ENCODE measurements around the gene PDPR. TPM values are rescaled to one million over a fixed set of nuclear protein-coding genes. Genes with fewer than 3 reads are reported as not detected.
A peak's percentile ranks its signal among the peaks of the same experiment; 100 is the strongest.
"Not testable (repeated sequence)": the region's sequence is repeated elsewhere in the genome, so short reads cannot be mapped to it uniquely, and the experiment has no call there.

PDPR gene
- total and polyA plus RNA-seq, 10 of the 15 experiments (the other 5 are each of a cell fraction or from before 2014, with no cell fraction given): 2.6 to 29.1 (median 6.8) TPM

GRCh38 chr16:70199170-70199569, 85.0 kb downstream of the PDPR start:
- H3K27ac ChIP-seq (ENCODE audit: control insufficient read depth, insufficient read depth); H2AFZ ChIP-seq (ENCODE audit: control insufficient read depth, low read depth, low read length); H3K27me3 ChIP-seq (replicated peaks in 1 of 2; ENCODE audit: control insufficient read depth in 2 of 2, insufficient read depth in 2 of 2, low read length in 1 of 2); DNase-seq (ENCODE audit: low read depth, low spot score); H3K9me3 ChIP-seq (replicated peaks; ENCODE audit: control insufficient read depth, insufficient read depth, low read length); POLR2A ChIA-PET; intact Hi-C loops (cut with micrococcal nuclease; ENCODE audit: unreplicated experiment); BruUV-seq (replicated peaks); CTCF ChIA-PET; H4K20me1 ChIP-seq (ENCODE audit: control insufficient read depth, insufficient read depth); SMC1A ChIA-PET (ENCODE audit: uncharacterized antibody, unreplicated experiment); RAD21 ChIA-PET (ENCODE audit: unreplicated experiment); H3K79me2 ChIP-seq (ENCODE audit: control insufficient read depth, insufficient read depth, low read length); H3K36me3 ChIP-seq (ENCODE audit: control insufficient read depth in 2 of 2, insufficient read depth in 2 of 2, low read length in 1 of 2); H3K9ac ChIP-seq (ENCODE audit: control insufficient read depth, insufficient read depth, low read length); ATAC-seq; in situ Hi-C loops (cut with MboI); FAIRE-seq; H3K4me3 ChIP-seq; H3K4me2 ChIP-seq (ENCODE audit: control insufficient read depth, insufficient read depth); H3K4me1 ChIP-seq (ENCODE audit: control insufficient read depth, insufficient read depth, low read length): not testable (repeated sequence)
- 66% methylated on average over 9 of the region's 9 CpGs for WGBS (ENCODE audit: insufficient coverage, insufficient replicate concordance, low lambda C conversion rate, missing lambda C conversion rate)

- H3K79me2 ChIP-seq (ENCODE audit: control insufficient read depth, insufficient read depth, low read length); H4K20me1 ChIP-seq (ENCODE audit: control insufficient read depth, insufficient read depth); SMC1A ChIA-PET (ENCODE audit: uncharacterized antibody, unreplicated experiment); H3K27me3 ChIP-seq (replicated peaks in 1 of 2; ENCODE audit: control insufficient read depth in 2 of 2, insufficient read depth in 2 of 2, low read length in 1 of 2); H3K36me3 ChIP-seq (ENCODE audit: control insufficient read depth in 2 of 2, insufficient read depth in 2 of 2, low read length in 1 of 2); H3K27ac ChIP-seq (ENCODE audit: control insufficient read depth, insufficient read depth); H3K9ac ChIP-seq (ENCODE audit: control insufficient read depth, insufficient read depth, low read length); BruUV-seq (replicated peaks); in situ Hi-C loops (cut with MboI); FAIRE-seq; H3K4me1 ChIP-seq (ENCODE audit: control insufficient read depth, insufficient read depth, low read length); H2AFZ ChIP-seq (ENCODE audit: control insufficient read depth, low read depth, low read length); intact Hi-C loops (cut with micrococcal nuclease; ENCODE audit: unreplicated experiment); H3K4me2 ChIP-seq (ENCODE audit: control insufficient read depth, insufficient read depth); CTCF ChIA-PET; ATAC-seq; DNase-seq (ENCODE audit: low read depth, low spot score); POLR2A ChIA-PET; H3K9me3 ChIP-seq (replicated peaks; ENCODE audit: control insufficient read depth, insufficient read depth, low read length); RAD21 ChIA-PET (ENCODE audit: unreplicated experiment); H3K4me3 ChIP-seq: not testable (repeated sequence)
- peak; percentile 38; the same call in 1 of the 2 replicates for TF ChIP-seq PKNOX1 (IDR thresholded peaks at IDR 0.05)
- 21% methylated on average over 7 of the region's 8 CpGs for WGBS (ENCODE audit: insufficient coverage, insufficient replicate concordance, low lambda C conversion rate, missing lambda C conversion rate)
These were observed 85.9 kb downstream of the PDPR start for GRCh38 chr16:70200063-70200462.

DNA sequence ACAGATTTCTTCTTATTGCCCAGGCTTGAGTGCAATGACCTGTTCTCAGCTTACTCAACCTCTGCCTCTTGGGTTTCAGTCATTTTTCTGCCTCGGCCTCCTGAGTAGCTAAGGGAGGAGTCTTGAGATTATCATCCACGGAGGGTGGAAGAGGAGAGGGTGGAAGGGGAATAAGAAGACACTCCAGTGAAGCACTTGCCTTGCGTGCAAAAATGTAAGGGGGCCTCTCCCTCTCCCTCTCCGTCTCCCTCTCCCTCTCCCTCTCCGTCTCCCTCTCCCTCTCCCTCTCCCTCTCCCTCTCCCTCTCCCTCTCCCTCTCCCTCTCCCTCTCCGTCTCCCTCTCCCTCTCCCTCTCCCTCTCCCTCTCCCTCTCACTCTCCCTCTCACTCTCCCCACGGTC, 89.4 kb downstream of the PDPR start:
- H3K27me3 ChIP-seq (replicated peaks in 1 of 2; ENCODE audit: control insufficient read depth in 2 of 2, insufficient read depth in 2 of 2, low read length in 1 of 2); FAIRE-seq; H3K27ac ChIP-seq (ENCODE audit: control insufficient read depth, insufficient read depth); H3K4me1 ChIP-seq (ENCODE audit: control insufficient read depth, insufficient read depth, low read length); H3K4me3 ChIP-seq; RAD21 ChIA-PET (ENCODE audit: unreplicated experiment); H3K79me2 ChIP-seq (ENCODE audit: control insufficient read depth, insufficient read depth, low read length); H2AFZ ChIP-seq (ENCODE audit: control insufficient read depth, low read depth, low read length); POLR2A ChIA-PET; BruUV-seq (replicated peaks); H3K4me2 ChIP-seq (ENCODE audit: control insufficient read depth, insufficient read depth); H4K20me1 ChIP-seq (ENCODE audit: control insufficient read depth, insufficient read depth); in situ Hi-C loops (cut with MboI); H3K9me3 ChIP-seq (replicated peaks; ENCODE audit: control insufficient read depth, insufficient read depth, low read length); intact Hi-C loops (cut with micrococcal nuclease; ENCODE audit: unreplicated experiment); DNase-seq (ENCODE audit: low read depth, low spot score); ATAC-seq; SMC1A ChIA-PET (ENCODE audit: uncharacterized antibody, unreplicated experiment); CTCF ChIA-PET; H3K36me3 ChIP-seq (ENCODE audit: control insufficient read depth in 2 of 2, insufficient read depth in 2 of 2, low read length in 1 of 2); H3K9ac ChIP-seq (ENCODE audit: control insufficient read depth, insufficient read depth, low read length): not testable (repeated sequence)
- WGBS (ENCODE audit: insufficient coverage, insufficient replicate concordance, low lambda C conversion rate, missing lambda C conversion rate): 51% methylated on average over 4 of the region's 7 CpGs

- H3K27me3 ChIP-seq (replicated peaks in 1 of 2; ENCODE audit: control insufficient read depth in 2 of 2, insufficient read depth in 2 of 2, low read length in 1 of 2); H3K79me2 ChIP-seq (ENCODE audit: control insufficient read depth, insufficient read depth, low read length); H2AFZ ChIP-seq (ENCODE audit: control insufficient read depth, low read depth, low read length); H3K9ac ChIP-seq (ENCODE audit: control insufficient read depth, insufficient read depth, low read length); FAIRE-seq; DNase-seq (ENCODE audit: low read depth, low spot score); SMC1A ChIA-PET (ENCODE audit: uncharacterized antibody, unreplicated experiment); H3K27ac ChIP-seq (ENCODE audit: control insufficient read depth, insufficient read depth); POLR2A ChIA-PET; H3K4me1 ChIP-seq (ENCODE audit: control insufficient read depth, insufficient read depth, low read length); in situ Hi-C loops (cut with MboI); BruUV-seq (replicated peaks); H3K36me3 ChIP-seq (ENCODE audit: control insufficient read depth in 2 of 2, insufficient read depth in 2 of 2, low read length in 1 of 2); H3K4me3 ChIP-seq; ATAC-seq; RAD21 ChIA-PET (ENCODE audit: unreplicated experiment); H3K4me2 ChIP-seq (ENCODE audit: control insufficient read depth, insufficient read depth); H4K20me1 ChIP-seq (ENCODE audit: control insufficient read depth, insufficient read depth); CTCF ChIA-PET; intact Hi-C loops (cut with micrococcal nuclease; ENCODE audit: unreplicated experiment); H3K9me3 ChIP-seq (replicated peaks; ENCODE audit: control insufficient read depth, insufficient read depth, low read length): not testable (repeated sequence)
- 100% methylated on average over 6 of the region's 29 CpGs for WGBS (ENCODE audit: insufficient coverage, insufficient replicate concordance, low lambda C conversion rate, missing lambda C conversion rate)
These were observed 89.9 kb downstream of the PDPR start for GRCh38 chr16:70204010-70204409.
